GM12892 (cell line): Measurements from ENCODE around the gene MIOS.

Experiments used
- POLR2A ChIP-seq: IDR thresholded peaks from 2 replicates; pipeline ENCODE4 v1.6.1; 2011; ENCODE audit warnings: low read depth, low read length, control low read depth
- POLR2AphosphoS5 ChIP-seq: IDR thresholded peaks from 2 replicates; pipeline ENCODE4 v1.6.1; 2011; ENCODE audit warnings: low read depth, low read length, control low read depth

DNA sequence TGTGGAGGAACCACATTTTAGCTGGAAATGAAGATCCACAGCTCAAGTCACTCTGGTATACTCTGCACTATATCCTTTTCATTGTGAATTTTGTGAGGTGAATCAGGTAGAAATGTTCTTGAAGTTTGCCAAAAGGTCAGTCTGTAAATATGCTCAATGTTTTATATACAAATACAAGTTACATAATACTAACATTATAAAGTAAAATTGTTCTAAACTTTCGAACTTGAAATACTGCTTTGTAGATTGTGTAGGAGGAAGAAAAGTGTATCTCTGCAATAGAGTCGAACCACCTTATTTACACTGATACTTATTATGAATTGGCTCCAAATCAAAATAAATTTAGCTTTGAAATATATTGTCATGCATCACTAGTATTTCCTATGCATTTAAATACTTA, 7.0 kb downstream of the MIOS start:
- TF ChIP-seq POLR2AphosphoS5 = no peak
- no peak for TF ChIP-seq POLR2A
